ENCODE results near the gene TXNDC9.

- no peak for TF ChIP-seq CTCF (IDR thresholded peaks at IDR 0.05; ENCODE audit: poor library complexity)
- no peak for TF ChIP-seq EZH2 (IDR thresholded peaks at IDR 0.05; ENCODE audit: borderline replicate concordance)
- TF ChIP-seq EZH2phosphoT487 (IDR thresholded peaks at IDR 0.05; ENCODE audit: low read depth, severe bottlenecking, unreplicated experiment) = no peak
Measured at GRCh38 chr2:99374747-99375146, 38.6 kb upstream of the TXNDC9 start.

Measured in hepatocyte (in vitro differentiated cells).